Neural cell (in vitro differentiated cells): ENCODE measurements around the gene GOLGA5. TPM values are rescaled to one million over a fixed set of nuclear protein-coding genes. Genes with fewer than 3 reads are reported as not detected.

ENCODE experiments used
- H2AFZ ChIP-seq: fragments of 200-600, 300-800 bp; sonication (generic), shearing (Covaris generic); 2 replicates; pipeline ENCODE4 v1.6.0; 2014; ENCODE audit warnings: low read depth, mild to moderate bottlenecking, antibody characterized with exemption, low read length, moderate library complexity
- H3F3A ChIP-seq: fragments of 200-600 bp; shearing (Covaris generic); 2 replicates; pipeline ENCODE4 v1.6.1; 2016; ENCODE audit warnings: mild to moderate bottlenecking, moderate library complexity, mixed read lengths, antibody characterized with exemption, low read length; ENCODE audit not compliant: insufficient read depth, poor library complexity, severe bottlenecking
- H3K27ac ChIP-seq: fragments of 200-600, 300-800 bp; sonication (generic), shearing (Covaris generic); 2 replicates; pipeline ENCODE4 v1.5.1; 2014; ENCODE audit warnings: mild to moderate bottlenecking, low read length, moderate library complexity
- H3K27me3 ChIP-seq: fragments of 300-800, 200-600 bp; sonication (generic), shearing (Covaris generic); 2 replicates; pipeline ENCODE4 v1.6.0; 2014; ENCODE audit warnings: mild to moderate bottlenecking, low read depth, low read length, moderate library complexity; ENCODE audit not compliant: insufficient read depth
- H3K36me3 ChIP-seq: fragments of 300-800, 200-600 bp; sonication (generic), shearing (Covaris generic); 2 replicates; pipeline ENCODE4 v1.5.1; 2014; ENCODE audit warnings: mild to moderate bottlenecking, antibody characterized with exemption, low read length, moderate library complexity; ENCODE audit not compliant: insufficient read depth
- H3K4me2 ChIP-seq: fragments of 300-800, 200-600 bp; sonication (generic), shearing (Covaris generic); 2 replicates; pipeline ENCODE4 v1.6.0; 2014; ENCODE audit warnings: mild to moderate bottlenecking, low read length
- H3K4me3 ChIP-seq: fragments of 300-800, 200-600 bp; sonication (generic), shearing (Covaris generic); 2 replicates; pipeline ENCODE4 v1.5.1; 2014; ENCODE audit warnings: mild to moderate bottlenecking, low read length, moderate library complexity
- H3K79me2 ChIP-seq: fragments of 200-600 bp; shearing (Covaris generic); replicated peaks from 2 replicates; pipeline ENCODE4 v1.6.0; 2014; ENCODE audit warnings: mild to moderate bottlenecking, low read length, moderate library complexity; ENCODE audit not compliant: insufficient read depth
- H3K9ac ChIP-seq: fragments of 300-800, 200-600 bp; sonication (generic), shearing (Covaris generic); 2 replicates; pipeline ENCODE4 v1.6.1; 2016; ENCODE audit warnings: mild to moderate bottlenecking, low read length, mixed read lengths
- H3K9me2 ChIP-seq: fragments of 200-600 bp; shearing (Covaris generic); 2 replicates; pipeline ENCODE4 v1.6.1; 2016; ENCODE audit warnings: mild to moderate bottlenecking, low read length, mixed read lengths; ENCODE audit not compliant: insufficient read depth
- H3K9me3 ChIP-seq: fragments of 200-600, 300-800 bp; sonication (generic), shearing (Covaris generic); 2 replicates; pipeline ENCODE4 v1.6.1; 2016; ENCODE audit warnings: mild to moderate bottlenecking, mixed run types, low read length, moderate library complexity, mixed read lengths
- H4K20me1 ChIP-seq: fragments of 200-600 bp; shearing (Covaris generic); 2 replicates; pipeline ENCODE4 v1.6.1; 2016; ENCODE audit warnings: mild to moderate bottlenecking, mixed run types; ENCODE audit not compliant: insufficient read depth
- EP300 ChIP-seq: fragments of 450-650 bp; conservative IDR thresholded peaks from 2 replicates; pipeline ENCODE4 v1.6.1; 2014; ENCODE audit warnings: antibody characterized with exemption, mild to moderate bottlenecking, moderate library complexity; ENCODE audit not compliant: poor library complexity, severe bottlenecking
- EZH2 ChIP-seq: fragments of 200-600, 300-800 bp; shearing (Covaris generic), sonication (generic); IDR thresholded peaks from 2 replicates; pipeline ENCODE4 v1.6.1; 2014; ENCODE audit warnings: antibody characterized with exemption, low read length, borderline replicate concordance, mild to moderate bottlenecking; ENCODE audit not compliant: insufficient read depth, poor library complexity, severe bottlenecking
- MXI1 ChIP-seq: fragments of 450-650 bp; conservative IDR thresholded peaks from 2 replicates; pipeline ENCODE4 v1.6.1; 2014; ENCODE audit warnings: antibody characterized with exemption, mild to moderate bottlenecking; ENCODE audit not compliant: poor library complexity, severe bottlenecking
- POLR2AphosphoS5 ChIP-seq: IDR thresholded peaks from 2 replicates; pipeline ENCODE4 v1.6.1; 2012
- RAD21 ChIP-seq: fragments of 450-650 bp; conservative IDR thresholded peaks from 2 replicates; pipeline ENCODE4 v1.6.1; 2014; ENCODE audit warnings: antibody characterized with exemption, mild to moderate bottlenecking, moderate library complexity
- REST ChIP-seq: IDR thresholded peaks from 2 replicates; pipeline ENCODE4 v1.6.1; 2012; ENCODE audit warnings: borderline replicate concordance
- SMC3 ChIP-seq: fragments of 450-650 bp; conservative IDR thresholded peaks from 2 replicates; pipeline ENCODE4 v1.6.1; 2014; ENCODE audit warnings: antibody characterized with exemption, mild to moderate bottlenecking, moderate library complexity; ENCODE audit not compliant: poor library complexity
- TAF1 ChIP-seq: IDR thresholded peaks from 2 replicates; pipeline ENCODE4 v1.6.1; 2012; ENCODE audit warnings: low read depth
- polyA plus RNA-seq: library from polyadenylated mRNA; depleted of rRNA; stranded (reverse); fragments of >200 nt; gene quantifications from 2 replicates; pipeline ENCODE4 v1.2.3, GENCODE V29; 2014
- TF ChIP-seq, protein P1 (sequence below): fragments of 450-650 bp; IDR thresholded peaks from 2 replicates; pipeline ENCODE4 v1.5.1; 2014; ENCODE audit warnings: antibody characterized with exemption, mild to moderate bottlenecking, moderate library complexity; ENCODE audit not compliant: poor library complexity, severe bottlenecking

The GOLGA5 gene
- polyA plus RNA-seq, 1 donor from 2014 or later: 35.7 TPM

- Histone ChIP-seq H3K27ac (peak overlapping the region; percentile 78), H3K36me3 (no peaks in the 10 kb centered on the region), H3K27me3 (no peaks in the 10 kb centered on the region), H3K4me3 (peak overlapping the region; percentile 93), H4K20me1 (no peaks in the 10 kb centered on the region), H3K9ac (peak overlapping the region; percentile 89), H2AFZ (peak overlapping the region; percentile 87), H3K79me2 (peaks cover 19% of the 10 kb centered on the region), H3F3A (no peaks in the 10 kb centered on the region), H3K9me3 (no peaks in the 10 kb centered on the region), H3K4me2 (peak overlapping the region; percentile 84), H3K9me2 (no peaks in the 10 kb centered on the region)
- no peak for TF ChIP-seq SMC3
- TF ChIP-seq, protein P1, sequence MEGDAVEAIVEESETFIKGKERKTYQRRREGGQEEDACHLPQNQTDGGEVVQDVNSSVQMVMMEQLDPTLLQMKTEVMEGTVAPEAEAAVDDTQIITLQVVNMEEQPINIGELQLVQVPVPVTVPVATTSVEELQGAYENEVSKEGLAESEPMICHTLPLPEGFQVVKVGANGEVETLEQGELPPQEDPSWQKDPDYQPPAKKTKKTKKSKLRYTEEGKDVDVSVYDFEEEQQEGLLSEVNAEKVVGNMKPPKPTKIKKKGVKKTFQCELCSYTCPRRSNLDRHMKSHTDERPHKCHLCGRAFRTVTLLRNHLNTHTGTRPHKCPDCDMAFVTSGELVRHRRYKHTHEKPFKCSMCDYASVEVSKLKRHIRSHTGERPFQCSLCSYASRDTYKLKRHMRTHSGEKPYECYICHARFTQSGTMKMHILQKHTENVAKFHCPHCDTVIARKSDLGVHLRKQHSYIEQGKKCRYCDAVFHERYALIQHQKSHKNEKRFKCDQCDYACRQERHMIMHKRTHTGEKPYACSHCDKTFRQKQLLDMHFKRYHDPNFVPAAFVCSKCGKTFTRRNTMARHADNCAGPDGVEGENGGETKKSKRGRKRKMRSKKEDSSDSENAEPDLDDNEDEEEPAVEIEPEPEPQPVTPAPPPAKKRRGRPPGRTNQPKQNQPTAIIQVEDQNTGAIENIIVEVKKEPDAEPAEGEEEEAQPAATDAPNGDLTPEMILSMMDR: no peak
These were observed 439 bp downstream of the GOLGA5 start for GRCh38 chr14:92794547-92794941.

GRCh38 chr14:92794961-92795360 lies 856 bp downstream of the GOLGA5 start:
- Histone ChIP-seq H3K4me3 (peak overlapping the region; percentile 93), H3K79me2 (peaks cover 22% of the 10 kb centered on the region), H3K27me3 (no peaks in the 10 kb centered on the region), H3F3A (no peaks in the 10 kb centered on the region), H3K9me2 (no peaks in the 10 kb centered on the region), H3K27ac (peak overlapping the region; percentile 78), H4K20me1 (no peaks in the 10 kb centered on the region), H2AFZ (no peak overlapping the region), H3K9ac (peak overlapping the region; percentile 89), H3K4me2 (peak overlapping the region; percentile 84), H3K9me3 (no peaks in the 10 kb centered on the region), H3K36me3 (no peaks in the 10 kb centered on the region)
- no peak for TF ChIP-seq EZH2

GRCh38 chr14:92797935-92798653 lies 4.0 kb downstream of the GOLGA5 start:
- no peaks in the 10 kb centered on the region for H3K9me3 ChIP-seq
- TF ChIP-seq TAF1 (no peak), EZH2 (no peak), REST (no peak), POLR2AphosphoS5 (no peak), RAD21 (no peak), SMC3 (no peak), EP300 (no peak), MXI1 (no peak)
- TF ChIP-seq, protein P1: no peak
- no peak overlapping the region for H2AFZ ChIP-seq
- H3K9ac ChIP-seq: no peak overlapping the region
- no peaks in the 10 kb centered on the region for H4K20me1 ChIP-seq
- H3K4me2 ChIP-seq: no peak overlapping the region
- H3F3A ChIP-seq: no peaks in the 10 kb centered on the region
- no peaks in the 10 kb centered on the region for H3K36me3 ChIP-seq
- H3K4me3 ChIP-seq: no peak overlapping the region
- no peaks in the 10 kb centered on the region for H3K9me2 ChIP-seq
- H3K79me2 ChIP-seq: peaks cover 39% of the 10 kb centered on the region
- H3K27ac ChIP-seq: no peak overlapping the region
- no peaks in the 10 kb centered on the region for H3K27me3 ChIP-seq
